AG04449 (cell line): ENCODE data around the gene CMYA5.

ENCODE experiments used
- CTCF ChIA-PET: fragments of 350-600 bp; formaldehyde crosslinking; extraction: SDS; loops from one replicate; lab custom pipeline; 2021; ENCODE audit warnings: antibody characterized with exemption; lab: Yijun Ruan, JAX
- POLR2A ChIA-PET: fragments of 400-600, 350-600 bp; formaldehyde crosslinking; extraction: SDS; loops from one replicate; lab custom pipeline; 2020; ENCODE audit warnings: antibody characterized with exemption, inconsistent platforms; lab: Yijun Ruan, JAX
- DNase-seq: peaks from one replicate; pipeline ENCODE4 v3.0.0-alpha.2; 2010; ENCODE audit warnings: low read depth, low spot score
- H3K4me3 ChIP-seq: 2 replicates; pipeline ENCODE4 v1.5.1; 2011; ENCODE audit warnings: low read depth, mild to moderate bottlenecking, control low read depth, low read length
- TF ChIP-seq, protein P1 (sequence below): IDR thresholded peaks from one replicate; pipeline ENCODE4 v1.5.1; 2011; ENCODE audit warnings: mild to moderate bottlenecking, moderate library complexity, low read length, control low read depth, inconsistent platforms; ENCODE audit not compliant: insufficient read depth; ENCODE audit errors: missing control alignments

The CMYA5 gene

DNA sequence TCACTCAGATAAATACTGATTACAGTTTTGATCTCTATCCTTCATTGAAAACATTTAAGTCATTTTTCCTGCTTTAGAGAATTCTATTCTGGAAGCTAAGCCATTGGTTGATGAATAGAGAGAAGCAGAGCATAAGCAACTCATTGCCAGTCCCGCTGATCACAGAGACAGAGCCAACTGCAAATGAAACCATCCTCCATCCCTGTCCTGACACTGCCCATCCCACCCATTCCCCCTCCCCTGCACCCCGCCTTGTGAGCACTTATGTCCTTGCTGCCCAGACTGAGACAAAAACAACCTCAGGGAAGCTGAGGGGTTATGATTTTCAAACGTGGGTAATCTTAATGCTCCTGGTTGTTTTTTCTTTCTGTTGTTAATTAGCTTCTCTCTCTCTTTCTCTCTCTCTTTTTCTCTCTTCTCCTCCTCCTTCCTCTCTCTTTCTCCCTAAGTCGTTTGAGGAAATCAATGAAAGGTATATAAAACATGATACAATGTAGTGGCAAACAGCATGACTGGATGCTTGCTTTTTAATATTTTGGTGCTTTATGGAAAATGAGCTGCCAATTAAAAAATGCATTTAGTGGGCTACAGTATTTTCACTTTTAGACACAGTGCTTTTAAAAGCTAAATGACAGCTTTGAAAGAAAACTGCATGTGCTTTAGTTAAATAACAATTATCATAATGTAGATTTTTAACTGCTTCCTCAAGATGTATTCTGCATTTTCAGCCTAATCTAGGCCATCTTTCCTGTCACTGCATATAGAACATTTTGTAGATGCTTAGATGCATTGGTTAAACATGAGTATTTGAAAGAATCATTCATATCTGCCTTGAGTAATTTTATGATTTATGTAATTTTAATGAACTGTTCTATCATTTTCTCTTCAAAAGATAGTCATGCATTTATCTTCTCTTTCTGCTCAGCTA lies 57.3 kb downstream of the CMYA5 start:
- POLR2A ChIA-PET, result no interaction called here

GRCh38 chr5:79750611-79751510 lies 61.2 kb downstream of the CMYA5 start:
- TF ChIP-seq, protein P1, sequence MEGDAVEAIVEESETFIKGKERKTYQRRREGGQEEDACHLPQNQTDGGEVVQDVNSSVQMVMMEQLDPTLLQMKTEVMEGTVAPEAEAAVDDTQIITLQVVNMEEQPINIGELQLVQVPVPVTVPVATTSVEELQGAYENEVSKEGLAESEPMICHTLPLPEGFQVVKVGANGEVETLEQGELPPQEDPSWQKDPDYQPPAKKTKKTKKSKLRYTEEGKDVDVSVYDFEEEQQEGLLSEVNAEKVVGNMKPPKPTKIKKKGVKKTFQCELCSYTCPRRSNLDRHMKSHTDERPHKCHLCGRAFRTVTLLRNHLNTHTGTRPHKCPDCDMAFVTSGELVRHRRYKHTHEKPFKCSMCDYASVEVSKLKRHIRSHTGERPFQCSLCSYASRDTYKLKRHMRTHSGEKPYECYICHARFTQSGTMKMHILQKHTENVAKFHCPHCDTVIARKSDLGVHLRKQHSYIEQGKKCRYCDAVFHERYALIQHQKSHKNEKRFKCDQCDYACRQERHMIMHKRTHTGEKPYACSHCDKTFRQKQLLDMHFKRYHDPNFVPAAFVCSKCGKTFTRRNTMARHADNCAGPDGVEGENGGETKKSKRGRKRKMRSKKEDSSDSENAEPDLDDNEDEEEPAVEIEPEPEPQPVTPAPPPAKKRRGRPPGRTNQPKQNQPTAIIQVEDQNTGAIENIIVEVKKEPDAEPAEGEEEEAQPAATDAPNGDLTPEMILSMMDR, result no peak
- H3K4me3 ChIP-seq, result no peak overlapping the region
- no peak for DNase-seq
- ChIA-PET POLR2A (no interaction called here), CTCF (no interaction called here)

More for the DNA sequence above, 57.3 kb downstream of the CMYA5 start:
- no peak overlapping the region for H3K4me3 ChIP-seq
- DNase-seq, result no peak
- CTCF ChIA-PET, result no interaction called here
- TF ChIP-seq, protein P1, result no peak

DNA sequence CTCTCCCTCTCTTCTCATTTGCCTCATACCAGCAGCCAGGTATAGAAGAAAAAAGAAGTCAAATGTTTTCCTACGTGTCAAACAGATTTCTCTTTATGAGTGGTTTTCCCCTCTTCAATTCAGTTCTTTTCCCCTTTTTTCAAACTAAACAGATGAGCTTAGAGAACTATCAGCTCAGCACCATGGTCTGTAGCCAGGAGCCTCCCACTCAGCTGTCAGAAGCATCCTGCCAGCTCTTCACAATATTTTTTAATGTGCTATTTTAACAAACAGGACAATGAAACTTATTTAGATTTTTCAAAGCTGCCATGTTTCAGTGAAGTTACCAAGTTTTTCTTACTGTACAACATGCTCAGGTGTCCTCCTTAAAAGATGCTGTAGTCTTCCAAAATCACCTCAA lies 63.5 kb downstream of the CMYA5 start:
- no peak for DNase-seq
- ChIA-PET CTCF (no interaction called here), POLR2A (no interaction called here)
- TF ChIP-seq, protein P1, result no peak
- H3K4me3 ChIP-seq, result no peak overlapping the region

DNA sequence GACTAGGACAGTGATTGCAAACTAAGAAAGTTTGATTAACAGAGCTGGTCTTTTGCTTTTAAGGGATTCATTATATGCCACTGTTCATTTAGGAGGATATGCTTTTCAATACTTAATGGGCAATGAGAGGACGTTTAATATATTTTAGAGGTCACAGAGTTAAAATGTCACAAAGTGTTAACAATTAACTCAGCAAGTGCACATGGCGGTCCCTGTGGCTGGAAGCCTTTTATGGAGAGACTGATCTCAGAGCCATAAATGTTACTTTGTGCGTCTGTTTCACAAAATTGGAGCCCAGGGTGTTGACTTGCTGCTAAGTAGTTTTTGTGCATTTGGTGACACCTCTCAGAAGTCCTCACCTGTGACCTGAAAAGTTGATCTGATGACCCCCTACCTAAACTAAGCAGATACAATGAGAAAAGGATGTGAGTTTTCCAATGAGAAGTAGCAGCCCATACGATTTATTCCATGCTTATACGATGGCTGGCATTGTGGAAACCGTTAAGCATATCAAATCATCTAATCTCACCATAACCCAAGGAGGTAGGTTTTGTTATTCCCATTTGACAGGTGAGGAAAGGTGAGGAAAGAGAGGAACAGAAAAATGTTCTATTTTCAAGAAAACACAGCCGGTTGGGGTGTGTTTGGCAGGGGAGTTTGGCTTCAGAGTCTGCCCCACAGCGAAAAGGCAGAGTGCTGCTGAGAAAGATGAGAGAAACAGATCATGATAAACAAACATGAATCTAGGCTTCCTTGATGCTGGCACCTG lies 64.4 kb downstream of the CMYA5 start:
- ChIA-PET POLR2A (no interaction called here), CTCF (no interaction called here)
- H3K4me3 ChIP-seq, result no peak overlapping the region
- DNase-seq, result no peak
- TF ChIP-seq, protein P1, result no peak

DNA sequence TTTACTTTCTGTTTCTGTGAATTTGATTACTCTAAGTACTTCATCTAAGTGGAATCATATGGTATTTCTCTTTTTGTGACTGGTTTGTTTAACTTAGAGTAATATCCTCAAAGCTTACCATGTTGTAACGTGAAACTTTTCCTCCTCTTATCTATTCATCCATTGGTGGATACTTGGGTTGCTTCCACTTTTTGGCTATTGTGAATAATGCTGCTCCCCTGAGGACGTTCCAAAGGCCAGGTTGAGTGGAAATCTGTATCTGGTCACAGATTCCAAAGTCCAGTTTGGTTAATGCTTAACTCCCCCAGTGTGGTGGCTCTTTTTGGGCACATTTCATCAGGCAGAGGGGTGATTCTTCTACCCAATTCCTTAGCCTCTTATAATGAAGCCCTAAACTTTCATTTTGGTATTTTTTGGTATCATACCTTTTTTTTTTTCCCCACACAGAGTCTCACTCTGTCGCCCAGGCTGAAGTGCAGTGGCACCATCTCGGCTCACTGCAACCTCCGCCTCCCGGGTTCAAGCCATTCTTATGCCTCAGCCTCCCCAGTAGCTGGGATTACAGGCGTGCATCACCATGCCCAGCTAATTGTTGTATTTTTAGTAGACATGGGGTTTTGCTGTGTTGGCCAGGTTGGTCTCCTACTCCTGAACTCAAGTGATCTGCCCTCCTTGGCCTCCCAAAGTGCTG lies 65.4 kb downstream of the CMYA5 start:
- CTCF ChIA-PET, result no interaction called here
- TF ChIP-seq, protein P1, result no peak
- DNase-seq, result no peak
- POLR2A ChIA-PET, result no interaction called here
- no peak overlapping the region for H3K4me3 ChIP-seq
